NCI-H748 treated with DMSO at 0.1 percent for 48 hours (cell line): ENCODE results near the gene NFKBIL1.
"Not testable (repeated sequence)": the region's sequence is repeated elsewhere in the genome, so short reads cannot be mapped to it uniquely, and the experiment has no call there.

Source experiments
- DNase-seq: peaks from one replicate; lab custom pipeline; 2025; lab: John Stamatoyannopoulos, UW

The NFKBIL1 gene

GRCh38 chr6:31580807-31581433 is 33.5 kb downstream of the NFKBIL1 start:
- DNase-seq, result peak; percentile 64

- DNase-seq, result no peak
Observed at GRCh38 chr6:31581434-31582229, 34.2 kb downstream of the NFKBIL1 start.

- no peak for DNase-seq
Observed at GRCh38 chr6:31582230-31582643, 34.8 kb downstream of the NFKBIL1 start, which contains the start of gene LTB. TSS of gene LTB (minus strand) at chr6:31582424. CDS start at chr6:31582417, 7 bp downstream.

- no peak for DNase-seq
Observed at GRCh38 chr6:31585491-31585890, 38.1 kb downstream of the NFKBIL1 start.

GRCh38 chr6:31586008-31586407 is 38.6 kb downstream of the NFKBIL1 start, which contains the start of gene LST1:
TSS of gene LST1 (plus strand) at chr6:31586277. CDS start at chr6:31587300, 1,023 bp downstream.
- DNase-seq, result no peak

GRCh38 chr6:31586599-31587281 is 39.3 kb downstream of the NFKBIL1 start:
- no peak for DNase-seq

GRCh38 chr6:31587791-31588777 is 40.7 kb downstream of the NFKBIL1 start:
- DNase-seq, result no peak

GRCh38 chr6:31588871-31589650 is 41.7 kb downstream of the NFKBIL1 start:
- DNase-seq, result no peak

- not testable (repeated sequence) for DNase-seq
Observed at GRCh38 chr6:31590691-31591090, 43.3 kb downstream of the NFKBIL1 start.

GRCh38 chr6:31592396-31592771 is 45.0 kb downstream of the NFKBIL1 start:
- DNase-seq, result no peak

GRCh38 chr6:31597006-31597405 is 49.6 kb downstream of the NFKBIL1 start:
- DNase-seq, result peak; percentile 36

- DNase-seq, result no peak
Observed at GRCh38 chr6:31607317-31607716, 59.9 kb downstream of the NFKBIL1 start.
